ENCODE data around the gene ESRRA.

- TF ChIP-seq CTCF (IDR thresholded peaks at IDR 0.05) (no peak), POLR2A (IDR thresholded peaks at IDR 0.05) (no peak)
These were observed 34.6 kb downstream of the ESRRA start, which contains the start of gene CCDC88B for GRCh38 chr11:64339754-64340408.

All from stomach (tissue), 4 donors.